Stomach smooth muscle (tissue), 2 donors: ENCODE measurements around the gene OXCT2.
"Not testable (repeated sequence)": the region's sequence is repeated elsewhere in the genome, so short reads cannot be mapped to it uniquely, and the experiment has no call there.

Experiments
- H3K27ac ChIP-seq: one replicate; pipeline ENCODE4 v1.7.0; 2013; ENCODE audit warnings: mild to moderate bottlenecking, low read length, inconsistent platforms
- H3K27me3 ChIP-seq, 2 donors: one replicate each; pipeline ENCODE4 v1.7.0; 2013; ENCODE audit warnings: low read length in 2 of 2; ENCODE audit not compliant: insufficient read depth in 2 of 2, control insufficient read depth in 1 of 2
- H3K36me3 ChIP-seq, 2 donors: one replicate each; pipeline ENCODE4 v1.7.0; 2013; ENCODE audit warnings: low read length in 2 of 2; ENCODE audit not compliant: control insufficient read depth in 2 of 2, insufficient read depth in 2 of 2
- H3K4me1 ChIP-seq: one replicate; pipeline ENCODE4 v1.7.0; 2013; ENCODE audit warnings: low read length; ENCODE audit not compliant: control insufficient read depth, insufficient read depth
- H3K4me3 ChIP-seq, 2 donors: one replicate each; pipeline ENCODE4 v1.7.0; 2013; ENCODE audit warnings: low read length in 2 of 2
- H3K9ac ChIP-seq, 2 donors: one replicate each; pipeline ENCODE4 v1.7.0; 2013; ENCODE audit warnings: low read length in 2 of 2, mild to moderate bottlenecking in 1 of 2
- H3K9me3 ChIP-seq, 2 donors: one replicate each; pipeline ENCODE4 v1.7.0; 2013; ENCODE audit warnings: low read length in 2 of 2; ENCODE audit not compliant: control insufficient read depth in 2 of 2
- donor health status: healthy.
- donor health status: Pancreatic carcinoma.

OXCT2 gene

GRCh38 chr1:39787108-39787375 lies 15.9 kb upstream of the OXCT2 start:
- H3K4me1 ChIP-seq, H3K36me3 ChIP-seq, H3K27ac ChIP-seq, H3K9me3 ChIP-seq, H3K9ac ChIP-seq, H3K4me3 ChIP-seq: not testable (repeated sequence)
- H3K27me3 ChIP-seq, result peaks cover 13 to 24% of the 10 kb centered on the region in 2 donors

DNA sequence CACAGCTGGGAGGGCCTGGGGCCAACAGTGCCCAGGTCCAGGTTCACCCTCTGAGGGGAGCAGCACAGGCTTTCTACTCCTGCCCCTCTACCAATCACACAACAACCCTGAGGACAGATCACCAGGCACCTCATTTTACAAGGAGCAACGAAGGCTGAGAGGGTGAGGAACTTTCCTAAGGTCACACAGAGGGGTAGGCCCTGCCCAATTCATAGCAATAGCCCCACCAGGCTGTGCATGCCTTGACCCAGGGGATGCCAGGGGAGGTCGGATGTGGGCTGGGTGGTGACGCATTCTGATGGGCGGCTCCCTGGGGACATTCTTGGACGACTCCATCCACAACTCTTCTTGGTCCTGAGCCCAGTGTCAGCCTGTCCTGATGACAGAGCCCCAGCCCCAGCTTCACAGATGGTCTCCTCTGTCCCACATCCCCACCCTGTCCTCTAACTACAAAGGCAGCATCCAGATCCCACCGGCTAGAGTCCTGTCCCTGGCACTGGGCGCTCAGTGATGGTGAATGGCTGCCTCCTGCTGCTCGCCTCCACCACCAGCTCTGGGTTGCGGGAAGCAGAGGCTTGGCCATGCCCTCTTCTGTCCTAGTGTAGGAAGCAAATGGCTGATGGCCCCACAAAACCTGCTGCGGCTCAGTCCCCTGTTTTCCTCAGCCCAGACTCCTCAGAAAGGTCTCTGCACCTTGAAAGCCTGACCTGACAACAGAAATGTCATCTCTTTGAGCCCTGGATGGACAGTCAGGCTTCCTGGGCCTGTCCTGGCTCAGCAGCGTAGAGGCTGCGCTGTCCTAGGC lies 15.4 kb upstream of the OXCT2 start:
- not testable (repeated sequence) for H3K36me3 ChIP-seq, H3K4me3 ChIP-seq, H3K27ac ChIP-seq, H3K9me3 ChIP-seq, H3K4me1 ChIP-seq, H3K9ac ChIP-seq
- H3K27me3 ChIP-seq, result peaks cover 13 to 24% of the 10 kb centered on the region in 2 donors

DNA sequence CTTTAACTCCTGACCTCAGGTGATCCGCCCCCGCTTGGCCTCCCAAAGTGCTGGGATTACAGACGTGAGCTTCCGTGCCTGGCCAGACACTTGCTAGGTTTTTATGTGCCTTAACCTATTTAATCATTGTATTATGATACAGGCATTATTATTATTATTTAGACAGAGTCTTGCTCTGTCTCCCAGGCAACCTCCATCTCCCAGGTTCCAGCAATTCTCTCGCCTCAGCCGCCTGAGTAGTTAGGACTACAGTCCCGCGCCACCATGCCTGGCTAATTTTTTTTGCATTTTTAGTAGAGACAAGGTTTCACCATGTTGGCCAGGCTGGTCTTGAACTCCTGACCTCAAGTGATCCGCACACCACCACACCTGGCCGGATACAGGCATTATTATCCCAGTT lies 11.5 kb upstream of the OXCT2 start:
- not testable (repeated sequence) for H3K4me1 ChIP-seq, H3K36me3 ChIP-seq, H3K4me3 ChIP-seq, H3K9me3 ChIP-seq, H3K27ac ChIP-seq, H3K9ac ChIP-seq
- peaks cover 8 to 11% of the 10 kb centered on the region in 2 donors for H3K27me3 ChIP-seq

DNA sequence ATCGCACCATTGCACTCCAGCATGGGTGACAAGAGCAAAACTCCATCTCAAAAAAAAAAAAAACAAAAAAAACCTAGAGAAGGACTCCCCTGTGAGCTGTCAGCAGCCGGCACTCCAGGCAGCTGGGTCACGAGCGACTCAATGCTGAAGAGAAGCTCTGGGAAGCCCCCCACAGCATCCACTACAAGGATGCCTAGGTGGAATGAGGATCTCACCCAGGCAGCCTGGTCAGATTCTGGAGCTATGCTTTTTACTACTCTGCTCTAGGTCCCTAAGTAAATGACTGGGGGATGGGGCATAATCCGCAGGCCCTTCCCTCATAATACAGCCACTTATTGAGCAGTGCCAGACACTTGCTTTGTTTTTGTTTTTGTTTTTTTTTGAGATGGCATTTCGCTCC lies 11.0 kb upstream of the OXCT2 start:
- no peak overlapping the region for H3K4me3 ChIP-seq
- no peaks in the 10 kb centered on the region for H3K4me1 ChIP-seq
- no peak overlapping the region for H3K9ac ChIP-seq
- no peaks in the 10 kb centered on the region for H3K36me3 ChIP-seq
- H3K27ac ChIP-seq, result no peak overlapping the region
- peaks cover 3 to 5% of the 10 kb centered on the region in 2 donors for H3K27me3 ChIP-seq
- no peaks in the 10 kb centered on the region for H3K9me3 ChIP-seq

DNA sequence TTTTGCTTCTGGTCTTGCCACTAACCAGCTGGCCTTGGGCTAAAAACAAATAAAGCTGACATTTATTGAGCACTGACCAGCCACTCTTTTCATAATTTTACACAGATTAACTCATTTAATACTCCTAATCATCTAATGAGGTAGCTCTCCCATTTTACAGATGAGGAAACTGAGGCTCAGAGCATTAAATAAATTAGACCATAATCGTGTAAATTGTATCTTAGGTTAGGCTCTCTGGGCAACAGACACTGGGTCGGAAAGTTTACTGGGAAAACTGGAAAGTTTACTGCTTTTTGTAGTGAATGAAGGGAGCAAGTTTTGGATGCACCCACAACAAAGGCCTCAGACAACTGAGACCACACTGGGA lies 10.2 kb upstream of the OXCT2 start:
- H3K27ac ChIP-seq, result no peak overlapping the region
- no peaks in the 10 kb centered on the region for H3K9me3 ChIP-seq
- H3K27me3 ChIP-seq, result peaks cover 0 to 2% of the 10 kb centered on the region in 2 donors
- no peak overlapping the region for H3K4me3 ChIP-seq
- no peaks in the 10 kb centered on the region for H3K4me1 ChIP-seq
- no peak overlapping the region for H3K9ac ChIP-seq
- no peaks in the 10 kb centered on the region for H3K36me3 ChIP-seq

- Histone ChIP-seq H3K9me3 (no peaks in the 10 kb centered on the region), H3K4me1 (no peaks in the 10 kb centered on the region), H3K4me3 (no peak overlapping the region), H3K27me3 (peaks cover 0 to 2% of the 10 kb centered on the region in 2 donors), H3K27ac (no peak overlapping the region), H3K36me3 (no peaks in the 10 kb centered on the region), H3K9ac (no peak overlapping the region)
Measured at GRCh38 chr1:39779821-39780220, 8.7 kb upstream of the OXCT2 start.

DNA sequence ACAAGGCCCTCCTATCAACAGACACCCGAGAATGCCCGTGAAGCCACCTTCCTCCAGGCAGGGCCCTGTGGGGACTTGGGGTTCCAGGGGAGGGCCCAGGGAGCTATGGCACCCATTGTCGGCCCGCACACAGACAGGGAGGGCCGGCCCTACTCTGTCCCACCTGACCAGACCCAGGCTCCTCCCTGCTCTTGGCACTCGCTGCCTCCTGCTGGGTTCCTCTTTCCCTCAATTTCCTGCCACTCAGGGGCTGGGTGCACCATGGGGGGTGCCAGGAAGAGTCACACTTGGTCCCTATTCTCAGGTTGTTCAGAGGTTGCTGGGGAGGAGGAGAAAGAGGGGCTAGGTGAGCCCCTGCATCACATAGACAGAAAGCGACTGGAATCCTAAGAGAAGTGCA lies 8.0 kb upstream of the OXCT2 start:
- Histone ChIP-seq H3K27ac (no peak overlapping the region), H3K36me3 (no peaks in the 10 kb centered on the region), H3K4me1 (no peaks in the 10 kb centered on the region), H3K27me3 (peaks cover 0 to 2% of the 10 kb centered on the region in 2 donors), H3K9me3 (no peaks in the 10 kb centered on the region), H3K4me3 (no peak overlapping the region), H3K9ac (no peak overlapping the region)

GRCh38 chr1:39778463-39779099 lies 7.4 kb upstream of the OXCT2 start:
- H3K27me3 ChIP-seq, H3K4me1 ChIP-seq, H3K9ac ChIP-seq, H3K4me3 ChIP-seq, H3K27ac ChIP-seq, H3K36me3 ChIP-seq, H3K9me3 ChIP-seq: not testable (repeated sequence)

GRCh38 chr1:39777896-39778295 lies 6.7 kb upstream of the OXCT2 start:
- not testable (repeated sequence) for H3K36me3 ChIP-seq, H3K4me3 ChIP-seq, H3K4me1 ChIP-seq, H3K27me3 ChIP-seq, H3K9me3 ChIP-seq, H3K27ac ChIP-seq, H3K9ac ChIP-seq

DNA sequence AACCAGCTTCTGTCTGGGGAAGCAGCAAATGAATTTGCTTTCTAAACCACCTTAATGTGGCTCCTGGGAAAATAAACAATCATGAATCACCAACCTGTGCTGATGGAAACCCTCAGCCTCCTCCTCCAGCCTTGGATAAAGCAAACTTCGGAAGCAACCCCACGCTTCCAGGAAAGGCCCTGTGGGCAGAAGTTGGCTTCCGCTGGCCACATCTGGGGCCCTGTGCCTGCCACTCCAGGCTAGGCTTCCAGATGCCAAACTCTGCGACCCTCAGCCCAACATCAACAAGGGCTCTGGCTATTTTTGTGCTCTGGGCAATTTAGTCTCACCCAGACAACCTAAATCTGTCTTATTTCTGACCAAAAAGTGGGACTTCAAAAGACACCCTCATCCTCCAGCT lies 6.2 kb upstream of the OXCT2 start:
- Histone ChIP-seq H3K4me1 (no peaks in the 10 kb centered on the region), H3K9me3 (no peaks in the 10 kb centered on the region), H3K4me3 (no peak overlapping the region), H3K27ac (no peak overlapping the region), H3K27me3 (peaks cover 0 to 2% of the 10 kb centered on the region in 2 donors), H3K9ac (no peak overlapping the region), H3K36me3 (no peaks in the 10 kb centered on the region)

- Histone ChIP-seq H3K36me3 (no peaks in the 10 kb centered on the region), H3K27me3 (peaks cover 0 to 2% of the 10 kb centered on the region in 2 donors), H3K9me3 (no peaks in the 10 kb centered on the region), H3K4me3 (no peak overlapping the region), H3K27ac (no peak overlapping the region), H3K9ac (no peak overlapping the region), H3K4me1 (no peaks in the 10 kb centered on the region)
Measured at GRCh38 chr1:39776886-39777285, 5.7 kb upstream of the OXCT2 start.
